ENCODE results near the gene LBR. TPM values are rescaled to one million over a fixed set of nuclear protein-coding genes. Genes with fewer than 3 reads are reported as not detected.

LBR gene
- total RNA-seq, 2 experiments from 2014 or later, result 145 to 156 TPM

DNA sequence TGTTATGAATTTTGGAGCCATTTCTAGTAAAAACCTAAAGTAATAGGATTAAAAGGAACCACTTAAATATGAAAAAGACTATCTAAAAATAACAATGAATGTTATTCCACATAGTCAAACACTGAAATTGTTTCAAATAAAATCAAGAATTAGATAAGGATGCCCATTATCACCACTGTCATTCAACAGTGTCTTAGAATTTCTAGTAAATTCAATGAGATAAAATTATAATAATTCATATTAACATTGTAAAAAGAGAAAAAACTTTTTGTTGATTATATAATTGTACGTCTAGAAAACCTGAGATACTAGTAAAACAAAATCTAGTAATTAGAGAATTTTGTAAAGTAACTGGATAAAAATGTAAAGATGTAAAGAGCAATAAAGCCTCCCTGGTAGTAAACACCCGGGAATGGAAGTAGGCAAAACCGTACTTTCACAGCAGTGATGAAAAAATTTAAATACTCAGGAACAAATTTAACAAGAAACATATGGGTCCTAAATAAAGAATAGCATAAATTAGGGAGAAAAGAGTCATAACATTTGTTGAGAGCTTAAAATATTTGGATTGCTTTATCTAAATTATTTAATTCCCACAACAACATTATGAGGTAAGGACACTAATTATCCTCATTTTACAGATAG, 56.4 kb downstream of the LBR start:
- Mint-ChIP-seq H3K27ac (no peak overlapping the region), H3K36me3 (ENCODE audit: low read depth) (no peaks in the 10 kb centered on the region), H3K4me3 (no peak overlapping the region), H3K27me3 (no peaks in the 10 kb centered on the region), H3K4me1 (ENCODE audit: low read depth) (no peaks in the 10 kb centered on the region), H3K9me3 (no peaks in the 10 kb centered on the region)
- intact Hi-C loops (cut with micrococcal nuclease), result no loop called here
- TF ChIP-seq, protein P1, sequence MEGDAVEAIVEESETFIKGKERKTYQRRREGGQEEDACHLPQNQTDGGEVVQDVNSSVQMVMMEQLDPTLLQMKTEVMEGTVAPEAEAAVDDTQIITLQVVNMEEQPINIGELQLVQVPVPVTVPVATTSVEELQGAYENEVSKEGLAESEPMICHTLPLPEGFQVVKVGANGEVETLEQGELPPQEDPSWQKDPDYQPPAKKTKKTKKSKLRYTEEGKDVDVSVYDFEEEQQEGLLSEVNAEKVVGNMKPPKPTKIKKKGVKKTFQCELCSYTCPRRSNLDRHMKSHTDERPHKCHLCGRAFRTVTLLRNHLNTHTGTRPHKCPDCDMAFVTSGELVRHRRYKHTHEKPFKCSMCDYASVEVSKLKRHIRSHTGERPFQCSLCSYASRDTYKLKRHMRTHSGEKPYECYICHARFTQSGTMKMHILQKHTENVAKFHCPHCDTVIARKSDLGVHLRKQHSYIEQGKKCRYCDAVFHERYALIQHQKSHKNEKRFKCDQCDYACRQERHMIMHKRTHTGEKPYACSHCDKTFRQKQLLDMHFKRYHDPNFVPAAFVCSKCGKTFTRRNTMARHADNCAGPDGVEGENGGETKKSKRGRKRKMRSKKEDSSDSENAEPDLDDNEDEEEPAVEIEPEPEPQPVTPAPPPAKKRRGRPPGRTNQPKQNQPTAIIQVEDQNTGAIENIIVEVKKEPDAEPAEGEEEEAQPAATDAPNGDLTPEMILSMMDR (IDR thresholded peaks at IDR 0.05), result no peak
- DNase-seq, result no peak
- ATAC-seq, result no peak
- ChIA-PET CTCF (no interaction called here), POLR2A (no interaction called here)

DNA sequence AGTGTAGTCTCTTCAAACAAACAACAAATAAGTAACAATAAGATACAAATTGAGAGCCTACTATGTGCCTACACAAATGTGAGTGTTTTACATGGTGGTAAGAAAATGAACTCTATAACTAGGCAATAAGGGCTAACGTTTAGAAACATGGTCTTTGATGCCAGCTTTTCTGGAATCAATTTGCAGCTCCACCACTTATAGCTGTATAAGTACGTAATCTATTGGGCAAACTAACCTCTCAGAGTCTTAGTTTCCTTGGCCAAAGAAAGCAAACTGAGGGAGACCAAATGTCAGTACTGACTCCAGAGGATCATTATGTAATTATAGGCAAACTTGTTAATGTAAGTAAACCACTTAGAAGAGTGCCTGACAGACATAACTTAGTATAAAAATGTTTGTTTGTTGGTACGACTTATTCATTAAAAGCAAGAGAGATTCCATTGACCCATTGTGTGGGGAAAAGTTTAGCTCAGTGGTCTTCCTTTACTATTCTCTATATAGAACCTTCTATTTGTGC, 59.7 kb downstream of the LBR start:
- TF ChIP-seq, protein P1 (IDR thresholded peaks at IDR 0.05), result no peak
- ChIA-PET CTCF (interaction anchor here (0.5 kb wide), 1 partner anchor 530 kb away, joined by 3 read pairs; no protein-coding TSS in a partner anchor), POLR2A (no interaction called here)
- no peaks in the 10 kb centered on the region for H3K4me1 Mint-ChIP-seq (ENCODE audit: low read depth)
- DNase-seq (no peak), ATAC-seq (no peak)
- H3K36me3 Mint-ChIP-seq (ENCODE audit: low read depth), result no peaks in the 10 kb centered on the region
- no peak overlapping the region for H3K27ac Mint-ChIP-seq
- no peaks in the 10 kb centered on the region for H3K27me3 Mint-ChIP-seq
- intact Hi-C loops (cut with micrococcal nuclease), result no loop called here
- H3K9me3 Mint-ChIP-seq, result no peaks in the 10 kb centered on the region
- no peak overlapping the region for H3K4me3 Mint-ChIP-seq

DNA sequence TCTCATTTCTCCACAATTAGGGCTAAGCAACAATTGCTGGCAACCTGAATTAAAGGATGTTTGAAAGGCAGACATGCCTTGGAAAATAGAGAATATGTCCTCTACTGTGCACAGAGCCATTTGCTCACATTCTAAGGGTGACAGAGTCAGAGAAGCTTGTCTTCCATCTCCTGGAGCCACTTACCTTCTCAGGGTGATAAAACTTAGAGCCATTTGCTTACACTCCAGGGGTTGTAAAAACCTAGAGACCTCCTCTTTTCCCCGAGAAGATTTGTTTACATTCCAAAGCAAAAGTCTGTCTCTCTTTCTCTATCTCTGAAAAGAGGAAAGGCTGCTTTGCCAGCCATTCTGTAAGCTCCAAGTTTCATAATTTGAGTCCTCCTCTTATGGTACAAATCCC, 61.3 kb downstream of the LBR start:
- CTCF ChIA-PET, result no interaction called here
- no peak for ATAC-seq
- no peak overlapping the region for H3K27ac Mint-ChIP-seq
- POLR2A ChIA-PET, result no interaction called here
- no peaks in the 10 kb centered on the region for H3K36me3 Mint-ChIP-seq (ENCODE audit: low read depth)
- TF ChIP-seq, protein P1 (IDR thresholded peaks at IDR 0.05), result no peak
- intact Hi-C loops (cut with micrococcal nuclease), result no loop called here
- H3K9me3 Mint-ChIP-seq, result no peaks in the 10 kb centered on the region
- no peaks in the 10 kb centered on the region for H3K27me3 Mint-ChIP-seq
- no peak for DNase-seq
- H3K4me1 Mint-ChIP-seq (ENCODE audit: low read depth), result no peaks in the 10 kb centered on the region
- no peak overlapping the region for H3K4me3 Mint-ChIP-seq

DNA sequence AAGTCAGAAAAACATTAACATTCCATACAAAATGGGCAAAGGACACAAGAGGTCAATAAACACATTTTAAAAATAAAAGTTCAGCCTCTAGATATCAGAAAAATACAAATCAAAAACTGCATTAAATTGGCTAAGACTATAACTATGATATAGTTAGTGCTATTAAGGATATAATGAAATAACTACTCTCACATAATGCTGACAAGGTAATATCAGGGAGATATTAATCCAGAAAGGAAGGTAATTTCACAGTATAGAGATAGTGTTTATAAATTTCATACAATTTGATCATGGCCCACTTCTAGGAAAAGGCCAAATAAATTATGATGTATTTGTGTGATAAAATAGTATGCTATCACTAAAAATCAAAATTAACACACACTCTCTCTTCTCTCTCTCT, 61.8 kb downstream of the LBR start:
- DNase-seq (no peak), ATAC-seq (no peak)
- TF ChIP-seq, protein P1 (IDR thresholded peaks at IDR 0.05), result no peak
- intact Hi-C loops (cut with micrococcal nuclease), result no loop called here
- no peaks in the 10 kb centered on the region for H3K9me3 Mint-ChIP-seq
- ChIA-PET POLR2A (no interaction called here), CTCF (no interaction called here)
- no peaks in the 10 kb centered on the region for H3K36me3 Mint-ChIP-seq (ENCODE audit: low read depth)
- no peak overlapping the region for H3K4me3 Mint-ChIP-seq
- H3K4me1 Mint-ChIP-seq (ENCODE audit: low read depth), result no peaks in the 10 kb centered on the region
- no peak overlapping the region for H3K27ac Mint-ChIP-seq
- H3K27me3 Mint-ChIP-seq, result no peaks in the 10 kb centered on the region

DNA sequence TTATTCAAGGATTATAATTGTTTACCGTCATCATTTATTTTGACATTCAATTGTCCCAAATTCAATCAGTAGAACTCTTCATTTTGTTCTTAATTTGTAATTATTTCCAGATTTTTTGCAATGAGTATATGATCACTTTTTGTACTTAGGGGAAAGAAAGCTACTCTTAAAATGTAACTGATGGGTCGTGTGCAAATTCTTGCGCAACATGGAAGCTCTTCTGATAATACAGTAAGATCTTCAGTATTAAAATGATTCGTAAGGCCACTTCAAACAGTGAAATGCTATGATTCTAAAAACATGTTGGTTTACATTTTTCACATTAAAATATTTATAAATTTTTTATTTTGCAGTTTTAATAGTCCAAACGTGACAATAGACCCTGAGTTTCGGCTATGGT, 63.4 kb downstream of the LBR start:
- POLR2A ChIA-PET, result interaction anchor here (0.7 kb wide), 1 partner anchor 14 kb away, joined by 3 read pairs; no protein-coding TSS in a partner anchor
- intact Hi-C loops (cut with micrococcal nuclease), result no loop called here
- Mint-ChIP-seq H3K4me3 (no peak overlapping the region), H3K4me1 (ENCODE audit: low read depth) (no peaks in the 10 kb centered on the region), H3K9me3 (no peaks in the 10 kb centered on the region), H3K27me3 (peaks cover 3% of the 10 kb centered on the region), H3K27ac (no peak overlapping the region), H3K36me3 (ENCODE audit: low read depth) (no peaks in the 10 kb centered on the region)
- CTCF ChIA-PET, result interaction anchor here (1.0 kb wide), 1 partner anchor 109 kb away, joined by 3 read pairs; no protein-coding TSS in a partner anchor
- ATAC-seq (no peak), DNase-seq (no peak)
- TF ChIP-seq, protein P1 (IDR thresholded peaks at IDR 0.05), result no peak
